ENCODE results near the gene CLDN10.
"Not testable (repeated sequence)": the region's sequence is repeated elsewhere in the genome, so short reads cannot be mapped to it uniquely, and the experiment has no call there.

Gene CLDN10, protein sequence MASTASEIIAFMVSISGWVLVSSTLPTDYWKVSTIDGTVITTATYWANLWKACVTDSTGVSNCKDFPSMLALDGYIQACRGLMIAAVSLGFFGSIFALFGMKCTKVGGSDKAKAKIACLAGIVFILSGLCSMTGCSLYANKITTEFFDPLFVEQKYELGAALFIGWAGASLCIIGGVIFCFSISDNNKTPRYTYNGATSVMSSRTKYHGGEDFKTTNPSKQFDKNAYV

DNA sequence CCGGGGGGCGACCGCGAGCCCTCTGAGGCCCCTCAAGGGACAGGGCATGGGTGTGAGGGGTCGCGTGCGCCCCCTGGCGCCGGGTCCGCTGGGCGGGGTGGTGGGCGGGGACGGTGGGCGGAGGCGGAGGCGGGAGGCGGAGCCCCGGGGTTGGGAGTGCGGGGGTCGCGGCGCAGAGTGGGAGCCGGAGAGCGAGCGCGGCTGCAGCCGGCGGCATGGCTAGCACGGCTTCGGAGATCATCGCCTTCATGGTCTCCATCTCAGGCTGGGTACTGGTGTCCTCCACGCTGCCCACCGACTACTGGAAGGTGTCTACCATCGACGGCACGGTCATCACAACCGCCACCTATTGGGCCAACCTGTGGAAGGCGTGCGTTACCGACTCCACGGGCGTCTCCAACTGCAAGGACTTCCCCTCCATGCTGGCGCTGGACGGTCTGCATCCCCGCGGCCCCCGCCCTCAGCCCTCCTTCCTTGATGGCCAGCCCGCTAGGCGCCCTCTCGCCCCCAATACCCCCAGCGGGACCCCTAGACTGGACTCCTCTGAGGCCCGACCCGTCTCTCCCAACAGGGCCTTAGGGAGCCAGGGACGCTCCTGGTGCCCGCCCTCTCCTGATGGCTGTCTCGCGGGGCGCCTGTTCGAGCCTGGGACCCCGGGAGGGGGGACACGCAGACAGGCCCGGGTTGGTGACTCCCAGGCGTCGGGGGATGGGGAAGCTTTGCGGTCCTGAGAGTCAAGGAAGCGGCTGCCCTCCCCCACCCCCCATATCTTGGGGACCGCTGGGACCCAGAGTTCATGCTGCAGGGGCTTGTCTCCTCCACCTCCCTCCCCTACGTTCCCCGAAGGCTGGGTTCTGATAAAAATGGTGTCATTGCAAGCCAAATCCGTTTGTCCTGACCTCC is at the start of gene CLDN10:
TSS of gene CLDN10 (plus strand) at position 182 of the 903 bp plus-strand sequence. CDS start at position 216, 34 bp downstream.
- DNase-seq = peak in 1 of 2 experiments; percentile 32

DNA sequence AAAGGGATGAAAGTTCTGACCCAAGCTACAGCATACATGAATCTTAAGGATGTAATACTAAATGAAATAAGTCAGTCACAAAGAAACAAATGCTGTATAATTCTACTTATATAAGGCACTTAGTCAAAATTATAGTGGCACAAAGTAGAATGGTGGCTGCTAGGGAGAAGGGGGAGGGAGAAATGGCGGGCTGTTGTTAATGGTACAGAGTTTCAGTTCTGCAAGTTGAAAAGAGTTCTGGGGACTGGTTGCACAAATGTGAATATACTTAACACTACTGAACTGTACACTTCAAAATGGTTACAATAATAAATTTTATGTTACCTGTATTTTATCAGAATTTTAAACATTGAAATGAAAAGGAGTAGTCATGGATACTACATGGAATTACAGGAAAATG is 48.9 kb upstream of the CLDN10 start:
- no peak for DNase-seq

DNA sequence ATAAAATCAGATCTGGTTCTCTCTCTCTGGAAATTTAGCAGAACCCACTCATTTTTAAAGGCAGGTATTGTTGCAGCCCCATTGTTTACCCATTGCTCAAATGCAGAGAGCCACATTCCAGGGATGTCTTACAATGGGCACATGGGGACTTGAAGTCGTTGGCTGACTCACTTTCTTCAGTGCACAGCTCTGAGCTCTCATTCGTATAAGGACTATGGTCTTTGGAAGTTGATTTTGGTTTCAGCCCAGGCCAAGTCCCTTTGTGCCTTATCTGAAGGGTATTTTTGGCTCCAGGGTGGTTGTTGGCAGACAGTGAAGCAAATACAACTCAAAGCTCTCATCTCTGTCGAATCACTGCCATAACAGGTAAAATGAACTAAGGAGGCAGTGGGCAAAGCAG is 47.3 kb upstream of the CLDN10 start:
- no peak for DNase-seq

DNA sequence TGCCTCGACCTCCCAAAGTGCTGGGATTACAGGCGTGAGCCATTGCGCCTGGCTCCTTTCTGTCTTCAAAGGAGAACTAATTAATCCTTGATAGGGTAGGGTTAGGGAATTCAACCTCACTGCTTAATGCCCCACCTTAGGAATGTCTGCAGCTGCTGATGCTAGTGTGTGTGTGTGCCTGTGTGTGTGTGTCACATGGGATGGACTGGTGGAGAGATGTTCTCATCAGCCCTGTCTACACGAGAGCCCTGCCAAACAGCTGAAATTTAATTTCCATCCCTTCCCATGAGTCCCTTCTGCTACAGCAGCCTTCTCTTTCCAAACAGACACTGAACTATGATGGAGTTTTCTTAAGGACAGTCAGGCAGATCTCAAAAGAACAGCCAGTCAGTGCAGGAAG is 46.5 kb upstream of the CLDN10 start:
- no peak for DNase-seq

DNA sequence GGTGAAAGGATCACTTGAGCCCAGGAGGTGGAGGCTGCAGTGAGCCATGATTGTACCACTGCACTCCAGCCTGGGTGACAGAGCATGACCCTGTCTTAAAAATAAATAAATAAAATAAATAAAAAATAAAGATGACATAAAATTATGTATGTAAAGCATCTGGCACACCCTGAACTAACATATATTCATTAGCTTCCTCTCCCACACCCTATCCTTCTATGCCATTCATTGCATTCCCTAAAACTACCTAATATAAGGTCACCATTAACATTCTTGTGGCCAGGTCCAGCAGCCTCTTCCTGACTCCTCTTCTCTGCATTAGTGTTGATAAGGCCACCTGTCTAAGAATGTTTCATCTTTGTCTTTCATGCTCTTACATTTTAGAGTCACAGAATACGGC is 44.5 kb upstream of the CLDN10 start:
- no peak for DNase-seq

DNA sequence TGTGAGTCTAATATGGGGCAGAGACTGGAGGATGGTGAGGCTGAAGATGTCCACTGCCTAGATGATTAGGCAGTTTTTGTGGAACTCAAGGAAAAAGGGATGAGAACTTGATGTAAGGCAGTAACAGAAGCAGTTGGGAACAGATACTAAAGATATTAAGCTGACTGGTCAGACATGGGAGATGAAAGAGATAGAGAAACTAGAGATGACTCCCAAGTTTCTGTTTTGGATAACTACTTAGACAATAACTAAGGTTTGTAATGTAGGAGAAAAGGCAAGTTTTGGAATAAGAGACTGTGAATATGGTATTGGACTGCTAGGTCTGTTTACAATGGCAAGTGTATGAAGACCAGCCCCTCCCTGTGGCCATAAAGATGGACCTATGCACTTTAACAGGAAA is 43.5 kb upstream of the CLDN10 start:
- DNase-seq = no peak

DNA sequence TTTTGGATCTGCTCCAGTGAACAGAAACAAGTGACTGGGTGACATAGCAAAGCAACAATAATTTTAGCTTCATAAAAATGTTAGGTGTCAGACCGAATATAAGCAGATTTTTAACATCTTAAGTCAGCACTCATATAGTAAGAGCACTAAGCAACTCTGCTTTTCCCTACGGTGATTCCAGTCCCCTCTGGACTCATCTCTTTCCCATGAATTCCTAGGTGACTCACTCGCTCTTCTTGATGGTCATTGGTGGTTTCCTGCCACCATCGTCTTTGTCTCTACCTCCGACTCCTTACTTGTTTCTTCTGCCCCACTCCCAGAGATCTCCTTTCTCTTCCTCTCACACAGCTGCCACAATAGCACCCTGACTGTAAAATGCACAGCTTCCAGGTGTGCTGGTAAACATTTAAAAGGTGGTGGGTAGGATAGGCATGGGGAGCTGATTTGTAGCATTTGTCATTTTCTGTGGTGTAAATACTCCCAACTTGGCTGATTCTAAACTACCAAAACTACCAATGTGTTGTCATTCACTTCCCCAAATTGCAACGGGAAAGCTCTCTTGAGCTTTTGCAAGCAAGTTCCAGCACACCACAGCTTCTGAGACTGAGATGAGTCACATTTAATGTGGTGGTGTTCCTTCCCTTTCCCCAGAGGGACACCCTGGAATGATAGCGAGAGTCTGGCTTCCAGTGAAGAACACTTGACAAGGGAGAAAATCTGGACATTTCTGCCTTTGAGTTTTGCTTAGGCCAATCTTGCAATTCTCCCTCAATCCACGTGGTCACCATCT is 42.8 kb upstream of the CLDN10 start:
- DNase-seq = no peak

DNA sequence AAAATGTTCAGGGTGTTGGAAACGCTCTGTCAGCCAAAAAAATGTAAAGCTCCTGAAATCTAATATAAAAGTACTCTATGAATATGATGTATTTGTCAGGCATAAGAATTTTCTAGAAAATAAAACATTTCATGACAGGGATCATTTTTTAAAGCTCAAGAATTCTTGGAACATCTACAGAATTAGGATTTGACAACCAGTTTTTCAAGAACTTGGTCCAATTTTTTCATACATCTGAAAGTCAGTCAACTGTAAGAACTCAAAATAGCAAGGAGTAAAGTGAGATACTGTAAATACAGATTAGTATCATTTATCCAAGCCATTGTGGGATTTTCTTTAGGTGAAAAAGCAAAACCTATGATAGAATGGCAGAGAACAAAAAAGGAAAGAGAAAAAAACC is 41.6 kb upstream of the CLDN10 start:
- no peak for DNase-seq

DNA sequence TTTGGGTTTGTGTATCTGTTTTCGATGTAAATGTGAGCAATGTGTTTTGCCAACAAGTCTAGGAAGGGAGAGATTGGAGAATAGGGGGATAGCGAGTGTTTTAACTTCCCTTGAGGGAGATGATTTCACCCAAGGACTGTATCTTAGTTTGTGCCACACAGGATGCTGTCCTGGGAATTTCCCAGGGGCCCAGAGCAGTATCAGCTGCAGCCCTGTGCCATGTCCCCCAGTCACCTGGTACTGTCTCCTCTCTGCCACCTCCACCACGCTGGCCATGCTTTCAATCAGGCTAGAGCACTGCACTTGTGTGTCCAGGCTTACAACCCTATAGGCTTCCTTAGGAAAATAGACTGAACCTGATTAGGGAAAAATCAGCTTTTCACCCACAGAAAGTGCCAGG is 40.1 kb upstream of the CLDN10 start:
- DNase-seq = no peak

DNA sequence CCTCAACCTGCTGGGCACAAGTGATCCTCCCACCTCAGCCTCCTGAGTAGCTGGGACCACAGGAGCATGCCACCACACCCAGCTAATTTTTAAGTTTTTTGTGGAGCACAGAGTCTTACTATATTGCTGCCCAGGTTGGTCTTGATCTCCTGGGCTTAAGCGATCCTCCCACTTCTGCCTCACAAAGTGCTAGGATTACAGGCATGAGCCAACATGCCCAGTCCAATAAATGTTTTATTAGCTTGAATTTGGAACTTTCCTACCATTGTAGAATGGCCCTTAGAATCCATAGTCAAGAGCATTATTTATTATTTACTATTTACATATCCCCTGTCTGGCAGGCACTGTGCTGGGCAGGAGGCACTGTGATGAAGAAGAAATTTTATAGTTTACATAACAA is 39.6 kb upstream of the CLDN10 start:
- DNase-seq = no peak

DNA sequence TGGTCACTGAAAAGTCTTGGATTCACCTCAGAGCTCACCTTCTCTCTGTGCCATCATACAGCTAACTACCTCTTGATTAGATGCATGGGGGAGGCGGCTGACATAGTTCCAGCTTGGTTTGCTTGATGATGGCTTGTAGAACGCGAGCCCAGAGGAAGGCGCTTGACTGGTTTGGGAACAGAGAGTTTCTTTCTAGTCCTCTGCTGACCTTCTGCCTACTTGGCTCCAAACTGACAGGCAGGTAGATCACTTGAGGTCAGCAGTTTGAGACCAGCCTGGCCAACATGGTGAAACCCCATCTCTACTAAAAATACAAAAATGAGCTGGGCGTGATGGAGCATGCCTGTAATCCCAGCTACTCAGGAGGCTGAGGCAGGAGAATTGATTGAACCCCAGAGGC is 36.9 kb upstream of the CLDN10 start:
- not testable (repeated sequence) for DNase-seq

DNA sequence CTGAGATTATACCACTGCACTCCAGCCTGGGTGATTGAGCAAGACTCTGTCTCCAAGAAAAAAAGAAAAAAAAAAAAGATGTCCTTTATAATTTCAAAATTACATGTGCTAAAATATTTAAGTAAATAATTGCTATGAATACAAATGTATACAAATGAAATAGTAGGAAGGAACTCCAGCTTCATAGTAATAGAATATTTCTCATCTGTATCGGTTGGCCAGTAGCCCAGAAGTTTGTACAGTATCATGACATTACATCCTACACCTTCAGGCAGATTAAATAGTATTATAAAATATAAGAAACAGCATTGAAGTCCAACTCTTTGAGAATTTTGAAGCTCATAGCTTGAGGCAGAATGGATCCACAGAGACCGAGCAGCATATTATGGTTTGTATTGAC is 36.5 kb upstream of the CLDN10 start:
- DNase-seq = no peak

DNA sequence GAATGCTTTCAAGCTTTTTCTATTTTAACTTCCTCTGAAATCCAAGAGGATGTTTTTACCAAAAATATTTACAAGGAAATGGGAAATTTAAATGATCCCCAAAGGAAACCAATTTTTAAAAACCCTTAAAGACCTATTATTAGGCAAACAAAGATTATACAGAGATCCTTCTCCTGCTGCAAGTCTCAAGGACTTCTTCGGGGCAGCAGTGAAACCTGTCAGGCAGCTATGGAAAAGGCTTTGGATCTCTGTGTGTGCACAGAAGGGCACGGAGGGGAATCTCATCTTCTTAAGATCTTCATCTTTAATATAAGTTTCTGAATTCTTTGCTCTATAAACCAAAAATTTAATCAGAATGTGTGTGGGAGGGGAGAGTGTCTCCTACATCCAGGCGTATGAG is 36.0 kb upstream of the CLDN10 start:
- no peak for DNase-seq

DNA sequence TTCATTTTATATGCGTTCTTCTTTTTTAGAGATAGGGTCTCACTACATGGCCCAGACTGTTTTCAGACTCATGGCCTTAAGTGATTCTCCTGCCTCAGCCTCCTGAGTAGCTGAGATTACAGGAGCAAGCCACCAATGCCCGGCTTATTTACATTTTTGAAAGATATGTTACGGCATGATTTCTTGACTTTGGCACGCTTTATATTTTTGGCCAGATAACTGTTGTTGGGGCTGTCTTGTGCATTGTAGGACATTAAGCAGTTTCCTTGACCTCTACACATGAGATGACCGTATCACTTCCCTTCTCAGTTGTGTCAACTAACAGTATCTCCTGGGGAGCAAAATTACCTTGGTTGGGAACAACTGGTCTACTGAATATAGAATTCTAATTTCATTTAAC is 28.9 kb upstream of the CLDN10 start:
- DNase-seq = no peak

DNA sequence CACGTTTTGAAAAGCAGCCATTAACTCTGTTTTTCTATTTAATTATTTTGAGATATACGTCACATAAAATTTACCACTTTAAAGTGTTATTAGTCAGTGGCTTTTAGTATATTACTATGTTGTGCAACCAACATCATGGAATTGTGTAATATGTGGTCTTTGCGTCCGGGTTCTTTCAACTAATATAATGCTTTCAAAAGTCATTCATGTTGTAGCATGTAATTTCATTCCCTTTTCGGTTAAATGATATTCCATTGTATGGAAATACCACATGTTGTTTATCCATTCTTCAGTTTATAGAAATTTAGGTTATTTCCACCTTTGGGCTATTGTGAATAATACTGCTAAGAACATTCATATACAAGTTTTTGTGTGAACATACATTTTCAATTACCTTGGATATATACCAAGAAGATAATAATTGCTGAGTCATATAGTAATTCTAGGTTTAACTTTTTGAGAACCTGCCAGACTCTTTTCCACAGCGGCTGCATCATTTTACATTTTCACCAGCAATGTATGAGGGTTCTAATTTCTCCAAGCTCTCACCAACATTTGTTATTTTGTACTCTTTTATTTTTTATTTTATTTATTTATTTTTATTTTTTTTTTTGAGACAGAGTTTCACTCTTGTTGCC is 28.1 kb upstream of the CLDN10 start:
- no peak for DNase-seq

DNA sequence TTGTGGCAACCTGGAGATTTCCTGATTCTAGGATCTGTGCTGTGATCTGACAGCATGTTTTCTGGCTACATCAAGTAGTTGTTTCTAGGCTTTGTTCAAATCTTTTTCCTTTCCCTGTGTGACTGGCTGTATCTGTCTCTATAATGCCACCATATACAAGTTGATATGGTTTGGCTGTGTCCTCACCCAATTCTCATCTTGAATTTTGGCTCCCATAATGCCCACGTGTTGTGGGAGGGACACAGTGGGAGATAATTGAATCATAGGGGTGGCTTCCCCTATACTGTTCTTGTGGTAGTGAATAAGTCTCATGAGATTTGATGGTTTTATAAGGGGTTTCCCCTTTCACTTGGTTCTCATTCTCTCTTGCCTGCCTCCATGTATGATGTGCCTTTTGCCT is 24.6 kb upstream of the CLDN10 start:
- no peak for DNase-seq

DNA sequence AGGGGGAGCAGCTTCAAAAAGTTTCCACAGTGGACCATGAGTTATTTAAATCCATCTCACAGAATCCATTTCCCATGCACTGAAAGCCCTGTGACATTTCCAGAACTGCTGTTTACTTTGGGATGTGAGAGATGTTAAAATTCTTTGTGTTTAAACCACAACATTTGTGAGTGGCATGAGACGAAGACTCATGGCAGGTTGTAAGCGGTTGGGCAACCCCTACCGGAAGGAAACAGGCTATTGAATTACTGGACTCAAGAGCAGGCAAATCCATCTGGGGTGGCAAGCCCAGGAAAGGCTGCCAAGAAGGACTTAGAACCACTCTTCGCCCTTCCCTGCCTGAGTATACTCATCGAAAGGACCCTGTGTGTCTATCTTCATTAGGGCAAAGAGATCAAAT is 22.3 kb upstream of the CLDN10 start:
- no peak for DNase-seq

DNA sequence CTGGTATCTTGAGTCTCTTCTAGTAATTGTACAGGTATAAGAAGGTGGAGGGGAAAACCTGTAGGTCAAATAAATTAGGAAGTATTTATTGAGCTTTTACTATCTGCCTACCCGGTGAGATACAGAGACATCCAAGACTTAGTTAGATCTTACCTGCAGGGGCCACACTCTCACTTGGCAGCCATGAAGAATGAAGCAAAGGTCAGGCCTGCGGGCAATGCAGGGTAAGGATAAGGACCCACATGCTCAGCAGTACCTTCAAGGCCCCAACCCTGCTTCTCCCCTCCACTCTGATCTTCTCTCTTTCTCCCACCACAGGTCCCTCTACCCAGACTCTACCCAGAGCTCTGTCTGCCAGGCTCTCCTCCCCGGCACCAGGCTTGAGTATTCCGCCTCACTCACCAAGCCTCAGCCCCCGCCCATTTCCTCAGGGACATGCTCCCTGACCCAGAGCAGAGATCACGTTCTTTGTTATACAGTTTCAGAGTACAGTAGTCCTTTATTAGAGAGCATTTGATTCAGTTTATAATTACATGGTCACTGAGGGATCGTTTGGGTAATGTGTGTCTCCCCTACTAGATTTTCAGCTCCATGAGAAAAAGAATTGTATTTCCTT is 18.9 kb upstream of the CLDN10 start:
- no peak for DNase-seq

DNA sequence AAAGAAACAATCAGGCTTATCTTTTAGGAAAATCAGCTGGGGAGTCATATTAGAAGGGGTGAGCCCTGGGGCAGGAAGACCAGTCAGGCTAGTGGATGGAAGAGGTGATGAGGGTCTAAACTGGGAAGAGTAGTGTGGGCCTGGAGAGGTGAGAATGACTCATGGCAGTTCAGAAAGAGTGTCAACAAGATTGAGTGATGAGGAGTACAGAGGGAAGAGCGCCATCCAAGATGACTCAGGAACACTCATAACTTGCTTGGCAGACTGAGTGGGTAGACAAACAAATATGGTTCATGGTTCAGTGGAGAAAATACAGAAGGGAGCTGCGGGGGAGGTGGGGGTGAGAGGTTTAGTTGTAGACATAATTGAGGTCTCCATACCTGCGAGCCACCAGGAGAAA is 17.3 kb upstream of the CLDN10 start:
- DNase-seq = peak in 1 of 2 experiments; percentile 20

DNA sequence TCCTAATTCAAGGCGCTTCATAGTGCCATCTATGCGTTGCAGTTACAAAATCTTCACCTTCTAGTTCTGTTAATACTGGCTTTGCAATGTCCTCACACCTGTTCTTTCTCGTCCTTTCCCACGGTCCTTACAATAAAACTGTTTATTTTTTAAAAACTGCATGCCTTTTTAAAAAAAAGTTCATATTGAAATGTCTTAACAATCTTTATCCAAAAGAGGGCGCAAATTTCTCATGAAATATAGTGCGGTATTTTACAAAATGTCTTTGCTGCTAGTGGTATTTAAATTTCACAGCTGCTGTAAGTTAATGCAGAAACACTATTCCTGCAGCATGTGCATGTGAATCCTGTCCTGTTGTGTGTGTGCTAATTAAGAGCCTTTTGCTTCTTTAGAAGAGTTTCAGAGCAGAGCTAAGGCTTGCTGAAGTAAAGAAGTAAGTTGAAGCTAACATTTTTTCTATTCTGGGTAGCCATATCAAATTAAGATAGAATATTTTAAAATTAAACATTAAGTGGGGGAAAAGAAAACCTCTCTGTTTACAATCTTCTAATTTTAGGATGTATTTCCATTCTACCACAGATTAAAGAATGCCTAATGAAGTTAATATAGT is 15.8 kb upstream of the CLDN10 start:
- DNase-seq = no peak

DNA sequence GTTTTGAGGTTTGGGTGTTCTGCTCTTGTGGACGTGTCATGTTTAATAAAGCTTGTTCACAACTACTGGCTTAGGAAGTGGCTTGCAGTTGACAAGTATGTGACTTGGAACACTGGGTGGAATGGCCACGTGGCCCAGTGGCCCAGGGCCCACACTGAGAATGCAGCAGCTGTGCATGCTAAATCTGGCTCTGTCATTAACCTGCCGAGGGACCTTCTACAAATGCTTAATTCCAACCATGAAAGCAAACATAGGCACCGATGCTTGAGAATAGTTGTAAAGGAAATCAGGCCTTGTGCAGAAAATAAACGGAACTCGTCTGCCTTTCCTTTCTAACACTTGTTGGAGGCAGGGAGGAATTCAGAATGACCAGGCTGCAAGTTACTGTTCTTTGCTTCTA is 11.6 kb upstream of the CLDN10 start:
- no peak for DNase-seq

DNA sequence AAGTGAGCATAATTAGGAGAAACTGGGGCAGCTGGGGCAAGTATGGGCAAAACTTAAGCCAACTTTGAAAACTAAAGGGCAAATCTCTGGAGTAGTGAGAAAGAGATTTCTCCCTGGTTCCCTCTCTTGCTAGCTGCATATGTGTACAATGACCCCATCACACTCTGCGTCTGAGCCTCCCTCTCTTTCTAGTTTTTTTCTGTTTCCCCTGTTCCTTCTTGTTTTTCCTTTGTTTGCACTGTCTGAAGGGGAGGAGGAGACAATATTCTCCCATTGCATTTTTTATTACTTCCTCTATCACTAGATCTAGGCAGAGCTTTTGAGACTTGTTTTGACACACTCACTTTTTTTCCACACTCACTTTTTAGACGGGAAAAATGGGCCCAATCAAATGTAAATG is 11.2 kb upstream of the CLDN10 start:
- DNase-seq = no peak

Data from activated T-cell treated with anti-CD3 and anti-CD28 coated beads, Interleukin-2, amount 50 U/mL, for 48 hours (primary cell).